Gastrocnemius medialis (tissue), 4 donors: ENCODE data around the gene TMEM150B. TPM values are rescaled to one million over a fixed set of nuclear protein-coding genes. Genes with fewer than 3 reads are reported as not detected.
A peak's percentile ranks its signal among the peaks of the same experiment; 100 is the strongest.

Experiments
- ATAC-seq, 2 donors: fragments of 150-250 bp; one replicate each; pipeline ENCODE4 v1.9.1; 2016
- DNase-seq, 2 donors: peaks; one replicate each; pipeline ENCODE4 v3.0.0-alpha.2; 2019
- H3K27ac ChIP-seq, 4 donors: fragments of 200-600 bp; sonication (generic); 1 replicate in 1 of 4; 2 replicates in 3 of 4; pipeline ENCODE4 v1.5.1; 2016 to 2018; ENCODE audit warnings: mild to moderate bottlenecking in 2 of 4, moderate library complexity in 1 of 4
- H3K27me3 ChIP-seq, 3 donors: fragments of 200-600 bp; sonication (generic) in 2 of 3; 1 replicate in 1 of 3; 2 replicates in 2 of 3; pipeline versions ENCODE4 v1.5.1 to v1.6.0; 2016 to 2019; ENCODE audit warnings: mild to moderate bottlenecking in 1 of 3, moderate library complexity in 1 of 3
- H3K36me3 ChIP-seq, 2 donors: fragments of 200-600 bp; sonication (generic) in 1 of 2; one replicate each; pipeline ENCODE4 v1.5.1; 2017 to 2018
- H3K4me1 ChIP-seq, 2 donors: fragments of 200-600 bp; sonication (generic) in 1 of 2; one replicate each; pipeline ENCODE4 v1.5.1; 2016 to 2017; ENCODE audit warnings: mild to moderate bottlenecking in 2 of 2
- H3K4me3 ChIP-seq, 4 donors: fragments of 200-600 bp; sonication (generic) in 3 of 4; 1 replicate in 1 of 4; 2 replicates in 3 of 4; pipeline ENCODE4 v1.5.1; 2016 to 2019; ENCODE audit warnings: mild to moderate bottlenecking in 2 of 4
- H3K9me3 ChIP-seq, 3 donors: fragments of 200-600 bp; sonication (generic) in 2 of 3; 1 replicate in 1 of 3; 2 replicates in 2 of 3; pipeline ENCODE4 v1.5.1; 2016 to 2019
- CTCF ChIP-seq, 5 experiments: fragments of 450-650 bp in 3 of 5; fragments of 200-600 bp in 2 of 5; sonication (generic) in 2 of 5; IDR thresholded peaks in 4 of 5; conservative IDR thresholded peaks in 1 of 5; 1 replicate in 4 of 5; 2 replicates in 1 of 5; pipeline ENCODE4 v1.5.1; 2016 to 2019; ENCODE audit warnings: antibody characterized with exemption in 5 of 5, mild to moderate bottlenecking in 3 of 5, moderate library complexity in 3 of 5
- POLR2A ChIP-seq, 2 donors: fragments of 450-650 bp; IDR thresholded peaks; one replicate each; pipeline ENCODE4 v1.6.1; 2017; ENCODE audit warnings: antibody characterized with exemption in 2 of 2, mild to moderate bottlenecking in 2 of 2, moderate library complexity in 2 of 2
- in situ Hi-C, 4 donors: fragments of 200-750 bp; cut with MboI; loops; one replicate each; pipeline versions ENCODE4 v1.15.0 to v1.8.0; 2017; ENCODE audit warnings: low sequenced_read_pairs in 4 of 4
- intact Hi-C: fragments of 100-400 bp; cut with DNase I; formaldehyde crosslinking; loops from one replicate; pipeline ENCODE4 v1.15.1; 2023; ENCODE audit warnings: low total_unique reads
- total RNA-seq, 4 donors: library from RNA; depleted of rRNA; stranded (reverse); fragments of >200 nt; gene quantifications; one replicate each; pipeline versions ENCODE4 v1.1.0 to v1.2.3, GENCODE V29; 2016

The TMEM150B gene
- total RNA-seq, 4 donors from 2014 or later = 0.40 to 3.3 TPM; not detected in 2

- intact Hi-C loops = no loop called here
Observed at GRCh38 chr19:55344444-55344843, 19.3 kb upstream of the TMEM150B start.

GRCh38 chr19:55341595-55342531 lies 16.7 kb upstream of the TMEM150B start:
- DNase-seq (no peak), ATAC-seq (no peak)
- Histone ChIP-seq H3K9me3 (no peaks in the 10 kb centered on the region), H3K4me1 (peaks cover 12 to 22% of the 10 kb centered on the region in 2 donors), H3K4me3 (peak overlapping the region in 1 of 4 donors; percentile 75), H3K36me3 (peaks cover 0 to 18% of the 10 kb centered on the region in 2 donors), H3K27ac (no peak overlapping the region), H3K27me3 (no peaks in the 10 kb centered on the region)
- intact Hi-C loops = no loop called here
- TF ChIP-seq POLR2A (IDR thresholded peaks at IDR 0.05) = no peak
- no peak for TF ChIP-seq CTCF (IDR thresholded peaks at IDR 0.05 in 4 of 5, conservative IDR thresholded peaks at IDR 0.05 in 1 of 5)
- in situ Hi-C loops = no loop called here

More at GRCh38 chr19:55344444-55344843, 19.3 kb upstream of the TMEM150B start:
- Histone ChIP-seq H3K36me3 (peaks cover 0 to 18% of the 10 kb centered on the region in 2 donors), H3K4me1 (peaks cover 7 to 18% of the 10 kb centered on the region in 2 donors), H3K27me3 (no peaks in the 10 kb centered on the region), H3K27ac (no peak overlapping the region), H3K9me3 (no peaks in the 10 kb centered on the region), H3K4me3 (no peak overlapping the region)
- ATAC-seq (no peak), DNase-seq (no peak)
- TF ChIP-seq POLR2A (IDR thresholded peaks at IDR 0.05) (no peak), CTCF (IDR thresholded peaks at IDR 0.05 in 4 of 5, conservative IDR thresholded peaks at IDR 0.05 in 1 of 5) (no peak)
- in situ Hi-C loops = no loop called here

GRCh38 chr19:55341171-55341588 lies 16.0 kb upstream of the TMEM150B start:
- H3K27ac ChIP-seq = peak overlapping the region in 1 of 4 donors; percentile 95
- peak overlapping the region; percentile 65 to 75 (median 74) for H3K4me3 ChIP-seq
- TF ChIP-seq CTCF (IDR thresholded peaks at IDR 0.05 in 4 of 5, conservative IDR thresholded peaks at IDR 0.05 in 1 of 5) = no peak
- no peak for TF ChIP-seq POLR2A (IDR thresholded peaks at IDR 0.05)
- peaks cover 0 to 18% of the 10 kb centered on the region in 2 donors for H3K36me3 ChIP-seq
- no peaks in the 10 kb centered on the region for H3K27me3 ChIP-seq
- in situ Hi-C loops = no loop called here
- H3K9me3 ChIP-seq = no peaks in the 10 kb centered on the region
- ATAC-seq = no peak
- DNase-seq = peak in 1 of 2 donors; percentile 47
- H3K4me1 ChIP-seq = peaks cover 12 to 22% of the 10 kb centered on the region in 2 donors
- intact Hi-C loops = no loop called here

- peaks cover 0 to 18% of the 10 kb centered on the region in 2 donors for H3K36me3 ChIP-seq
- H3K4me3 ChIP-seq = peak overlapping the region; percentile 65 to 75 (median 74)
- DNase-seq = no peak
- no peaks in the 10 kb centered on the region for H3K9me3 ChIP-seq
- peak overlapping the region in 1 of 4 donors; percentile 95 for H3K27ac ChIP-seq
- H3K4me1 ChIP-seq = peaks cover 12 to 22% of the 10 kb centered on the region in 2 donors
- intact Hi-C loops (no loop called here), in situ Hi-C loops (no loop called here)
- peaks cover 0 to 1% (median 0%) of the 10 kb centered on the region in 3 donors for H3K27me3 ChIP-seq
- no peak for TF ChIP-seq CTCF (IDR thresholded peaks at IDR 0.05 in 4 of 5, conservative IDR thresholded peaks at IDR 0.05 in 1 of 5)
- no peak for TF ChIP-seq POLR2A (IDR thresholded peaks at IDR 0.05)
- no peak for ATAC-seq
Observed at GRCh38 chr19:55340784-55341147, 15.6 kb upstream of the TMEM150B start.
